ENCODE results near the gene MED27. TPM values are rescaled to one million over a fixed set of nuclear protein-coding genes. Genes with fewer than 3 reads are reported as not detected.

The MED27 gene
- total RNA-seq, 1 donor from 2014 or later = 45.0 TPM

DNA sequence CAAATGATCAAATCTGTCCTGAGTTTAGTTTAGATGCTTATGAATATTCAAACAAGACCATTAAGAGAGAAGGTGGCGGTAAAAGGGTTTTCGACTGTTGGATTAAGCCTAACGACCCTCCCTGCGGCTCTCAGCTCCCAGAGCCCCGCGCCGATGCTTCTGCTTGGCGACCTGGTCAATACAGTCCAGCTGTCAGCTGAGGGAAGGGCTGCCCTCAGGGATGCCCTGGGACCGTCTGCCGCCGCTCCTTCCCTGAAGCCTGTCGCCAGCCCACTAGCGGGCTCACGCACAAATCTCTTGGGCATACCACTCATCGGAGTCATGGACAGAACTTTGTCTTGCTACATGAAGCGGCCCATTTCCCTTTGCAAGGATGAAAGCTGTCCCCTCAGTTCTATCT lies 203.2 kb downstream of the MED27 start:
- Mint-ChIP-seq H3K4me1 (ENCODE audit: low read depth, unreplicated experiment) (peaks cover 76% of the 10 kb centered on the region), H3K9me3 (ENCODE audit: unreplicated experiment) (peaks cover 26% of the 10 kb centered on the region), H3K4me3 (ENCODE audit: unreplicated experiment) (peak overlapping the region; percentile 63), H3K36me3 (ENCODE audit: unreplicated experiment) (no peaks in the 10 kb centered on the region), H3K27ac (ENCODE audit: unreplicated experiment) (peak overlapping the region; percentile 99), H3K27me3 (ENCODE audit: unreplicated experiment) (peaks cover 20% of the 10 kb centered on the region)
- DNase-seq = peak; percentile 91
- TF ChIP-seq, protein P1, sequence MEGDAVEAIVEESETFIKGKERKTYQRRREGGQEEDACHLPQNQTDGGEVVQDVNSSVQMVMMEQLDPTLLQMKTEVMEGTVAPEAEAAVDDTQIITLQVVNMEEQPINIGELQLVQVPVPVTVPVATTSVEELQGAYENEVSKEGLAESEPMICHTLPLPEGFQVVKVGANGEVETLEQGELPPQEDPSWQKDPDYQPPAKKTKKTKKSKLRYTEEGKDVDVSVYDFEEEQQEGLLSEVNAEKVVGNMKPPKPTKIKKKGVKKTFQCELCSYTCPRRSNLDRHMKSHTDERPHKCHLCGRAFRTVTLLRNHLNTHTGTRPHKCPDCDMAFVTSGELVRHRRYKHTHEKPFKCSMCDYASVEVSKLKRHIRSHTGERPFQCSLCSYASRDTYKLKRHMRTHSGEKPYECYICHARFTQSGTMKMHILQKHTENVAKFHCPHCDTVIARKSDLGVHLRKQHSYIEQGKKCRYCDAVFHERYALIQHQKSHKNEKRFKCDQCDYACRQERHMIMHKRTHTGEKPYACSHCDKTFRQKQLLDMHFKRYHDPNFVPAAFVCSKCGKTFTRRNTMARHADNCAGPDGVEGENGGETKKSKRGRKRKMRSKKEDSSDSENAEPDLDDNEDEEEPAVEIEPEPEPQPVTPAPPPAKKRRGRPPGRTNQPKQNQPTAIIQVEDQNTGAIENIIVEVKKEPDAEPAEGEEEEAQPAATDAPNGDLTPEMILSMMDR (IDR thresholded peaks at IDR 0.05; ENCODE audit: partially characterized antibody, unreplicated experiment) = no peak

DNA sequence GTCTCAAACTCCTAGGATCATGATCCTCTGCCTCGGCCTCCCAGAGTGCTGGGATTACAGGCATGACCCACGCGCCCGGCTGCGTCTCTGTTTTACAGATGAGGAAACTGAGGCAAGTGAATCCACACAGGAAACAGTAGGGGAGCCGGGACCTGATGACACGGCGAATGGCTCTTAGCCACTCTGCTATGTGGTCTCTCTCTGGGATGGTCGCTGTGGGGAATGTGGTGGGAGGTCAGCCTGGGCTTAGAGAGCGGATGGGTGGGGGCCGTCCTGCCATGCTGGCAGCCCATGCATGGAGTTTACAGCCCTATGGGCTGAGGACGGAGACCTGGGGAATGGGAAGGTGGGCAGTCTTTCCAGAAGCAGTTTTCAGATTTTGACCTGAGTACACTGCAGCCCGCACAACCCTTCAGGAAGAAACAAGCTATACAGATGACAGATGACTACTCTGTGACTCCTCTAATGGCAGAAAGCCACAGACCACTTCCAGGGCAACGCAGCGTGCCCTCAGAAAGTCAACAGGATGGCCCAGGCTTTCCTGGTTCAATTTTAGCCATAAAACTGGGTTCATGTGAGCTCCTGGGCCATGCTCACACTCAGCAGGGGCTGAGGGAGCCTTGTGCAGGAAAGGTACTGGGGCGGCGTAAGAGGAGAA lies 203.7 kb downstream of the MED27 start:
- H3K36me3 Mint-ChIP-seq (ENCODE audit: unreplicated experiment) = no peaks in the 10 kb centered on the region
- peak overlapping the region; percentile 63 for H3K4me3 Mint-ChIP-seq (ENCODE audit: unreplicated experiment)
- TF ChIP-seq, protein P1 (IDR thresholded peaks at IDR 0.05; ENCODE audit: partially characterized antibody, unreplicated experiment) = no peak
- H3K27ac Mint-ChIP-seq (ENCODE audit: unreplicated experiment) = peak overlapping the region; percentile 99
- peaks cover 76% of the 10 kb centered on the region for H3K4me1 Mint-ChIP-seq (ENCODE audit: low read depth, unreplicated experiment)
- peaks cover 20% of the 10 kb centered on the region for H3K27me3 Mint-ChIP-seq (ENCODE audit: unreplicated experiment)
- H3K9me3 Mint-ChIP-seq (ENCODE audit: unreplicated experiment) = peaks cover 26% of the 10 kb centered on the region
- DNase-seq = peak; percentile 29

DNA sequence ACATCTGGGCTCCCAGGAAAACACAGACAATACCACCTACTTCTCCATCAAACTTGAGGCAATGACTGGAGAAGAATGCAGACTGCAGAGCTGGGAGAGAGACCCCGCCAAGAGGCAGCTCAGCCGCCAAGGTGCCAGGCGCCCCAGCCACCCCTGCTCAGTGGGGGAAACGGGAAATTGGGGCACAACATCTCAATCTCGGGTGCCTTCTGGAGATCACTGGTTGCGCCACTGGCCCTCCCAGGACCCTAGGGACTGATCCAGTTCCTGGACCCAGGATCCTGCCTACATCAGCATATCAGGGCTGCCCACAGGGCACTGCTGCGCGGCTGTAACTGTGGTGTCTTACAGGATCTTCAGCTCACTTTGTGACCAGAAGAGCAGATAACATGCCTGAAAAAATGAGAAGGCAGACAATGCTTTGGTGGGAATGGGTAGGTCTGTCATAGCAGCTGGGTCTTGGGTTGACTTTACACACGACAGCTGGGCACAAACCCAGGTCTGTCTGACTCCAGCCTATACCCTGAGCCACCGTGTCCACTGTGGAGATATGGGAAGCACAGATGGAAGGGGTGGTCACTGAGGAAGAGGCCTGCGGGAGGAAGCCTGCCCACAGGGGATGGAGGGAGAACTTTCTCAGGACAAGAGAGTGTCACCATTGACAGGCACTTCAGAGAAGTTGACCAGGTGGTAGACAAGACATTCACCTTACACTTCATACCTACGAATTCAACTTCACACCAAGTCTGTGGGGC lies 204.6 kb downstream of the MED27 start:
- peak; percentile 10 for DNase-seq
- TF ChIP-seq, protein P1 (IDR thresholded peaks at IDR 0.05; ENCODE audit: partially characterized antibody, unreplicated experiment) = no peak
- peak overlapping the region; percentile 55 for H3K4me3 Mint-ChIP-seq (ENCODE audit: unreplicated experiment)
- H3K9me3 Mint-ChIP-seq (ENCODE audit: unreplicated experiment) = peaks cover 26% of the 10 kb centered on the region
- peaks cover 19% of the 10 kb centered on the region for H3K27me3 Mint-ChIP-seq (ENCODE audit: unreplicated experiment)
- H3K4me1 Mint-ChIP-seq (ENCODE audit: low read depth, unreplicated experiment) = peaks cover 71% of the 10 kb centered on the region
- H3K27ac Mint-ChIP-seq (ENCODE audit: unreplicated experiment) = peak overlapping the region; percentile 99
- no peaks in the 10 kb centered on the region for H3K36me3 Mint-ChIP-seq (ENCODE audit: unreplicated experiment)

DNA sequence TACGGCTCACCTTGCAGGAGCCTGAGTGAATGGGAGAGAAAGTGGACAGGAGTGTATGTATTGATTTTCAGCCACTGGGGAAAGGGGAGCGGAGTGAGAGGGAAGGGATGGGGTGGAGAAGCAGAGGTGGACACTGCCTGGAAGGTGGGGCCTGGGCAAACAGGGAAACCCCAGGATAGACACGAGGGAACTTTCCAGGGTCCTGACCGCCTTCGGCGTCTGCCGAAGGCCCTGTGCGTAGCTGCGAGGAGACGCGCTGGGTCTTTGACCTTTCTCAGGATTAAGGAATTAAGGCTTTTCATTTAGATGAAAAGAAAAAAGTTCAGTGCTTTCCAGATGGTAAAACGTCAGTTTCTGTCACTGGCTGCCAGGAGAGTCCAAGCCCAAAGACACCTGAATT lies 205.2 kb downstream of the MED27 start:
- TF ChIP-seq, protein P1 (IDR thresholded peaks at IDR 0.05; ENCODE audit: partially characterized antibody, unreplicated experiment) = no peak
- Mint-ChIP-seq H3K4me1 (ENCODE audit: low read depth, unreplicated experiment) (peaks cover 69% of the 10 kb centered on the region), H3K9me3 (ENCODE audit: unreplicated experiment) (peaks cover 28% of the 10 kb centered on the region), H3K36me3 (ENCODE audit: unreplicated experiment) (no peaks in the 10 kb centered on the region), H3K27me3 (ENCODE audit: unreplicated experiment) (peaks cover 19% of the 10 kb centered on the region), H3K4me3 (ENCODE audit: unreplicated experiment) (peak overlapping the region; percentile 77), H3K27ac (ENCODE audit: unreplicated experiment) (peak overlapping the region; percentile 85)
- DNase-seq = no peak

All from glutamatergic neuron (in vitro differentiated cells).